Esophagus muscularis mucosa (tissue), 4 donors: ENCODE data around the gene DSCAM. TPM values are rescaled to one million over a fixed set of nuclear protein-coding genes. Genes with fewer than 3 reads are reported as not detected.
A peak's percentile ranks its signal among the peaks of the same experiment; 100 is the strongest.

Source experiments
- DNase-seq: peaks from one replicate; pipeline ENCODE4 v3.0.0-alpha.2; 2017; ENCODE audit errors: extremely low spot score
- H3K27ac ChIP-seq, 4 donors: fragments of 200-600 bp; sonication (generic); replicated peaks in 1 of 4; 1 replicate in 3 of 4; 2 replicates in 1 of 4; pipeline ENCODE4 v1.5.1; 2016 to 2019; ENCODE audit warnings: mild to moderate bottlenecking in 1 of 4
- H3K27me3 ChIP-seq, 4 donors: fragments of 200-600 bp; sonication (generic); one replicate each; pipeline versions ENCODE4 v1.5.1 to v1.6.0; 2016 to 2019
- H3K36me3 ChIP-seq, 4 donors: fragments of 200-600 bp; sonication (generic); one replicate each; pipeline ENCODE4 v1.5.1; 2016 to 2019
- H3K4me1 ChIP-seq, 4 donors: fragments of 200-600 bp; sonication (generic); one replicate each; pipeline ENCODE4 v1.5.1; 2016 to 2019
- H3K4me3 ChIP-seq, 4 donors: fragments of 200-600 bp; sonication (generic); 1 replicate in 2 of 4; 2 replicates in 2 of 4; pipeline ENCODE4 v1.5.1; 2016 to 2019; ENCODE audit warnings: mild to moderate bottlenecking in 4 of 4, moderate library complexity in 1 of 4
- H3K9me3 ChIP-seq, 4 donors: fragments of 200-600 bp; sonication (generic); 1 replicate in 3 of 4; 2 replicates in 1 of 4; pipeline ENCODE4 v1.5.1; 2016 to 2019
- EP300 ChIP-seq: sonication (generic); formaldehyde crosslinking; IDR thresholded peaks from one replicate; pipeline ENCODE4 v1.6.1; 2017; ENCODE audit warnings: antibody characterized with exemption
- POLR2A ChIP-seq: fragments of 450-650 bp; IDR thresholded peaks from one replicate; pipeline ENCODE4 v1.6.1; 2017; ENCODE audit warnings: antibody characterized with exemption, moderate library complexity, mild to moderate bottlenecking, low read depth
- POLR2AphosphoS5 ChIP-seq, 2 donors: sonication (generic); formaldehyde crosslinking; IDR thresholded peaks; one replicate each; pipeline ENCODE4 v1.6.1; 2017; ENCODE audit warnings: antibody characterized with exemption in 2 of 2
- WGBS: methylation state at CpG from one replicate; pipeline ENCODE4 v1.1.5; 2018; 5-methylcytosine and 5-hydroxymethylcytosine counted together
- intact Hi-C: fragments of 100-400 bp; cut with DNase I; formaldehyde crosslinking; loops from one replicate; pipeline ENCODE4 v1.15.1; 2023
- total RNA-seq, 4 donors: library from RNA; depleted of rRNA; stranded (reverse); fragments of >200 nt; gene quantifications; one replicate each; pipeline versions ENCODE4 v1.1.0 to v1.2.1, GENCODE V29; 2016
- TF ChIP-seq, protein P1 (sequence below), 3 experiments: fragments of 200-600 bp in 2 of 3; fragments of 450-650 bp in 1 of 3; sonication (generic) in 2 of 3; IDR thresholded peaks; one replicate each; pipeline ENCODE4 v1.5.1; 2017 to 2019; ENCODE audit warnings: antibody characterized with exemption in 3 of 3, mild to moderate bottlenecking in 2 of 3, moderate library complexity in 1 of 3

DSCAM gene
- total RNA-seq, 4 donors from 2014 or later: 0.06 to 0.42 (median 0.17) TPM; not detected in 1

DNA sequence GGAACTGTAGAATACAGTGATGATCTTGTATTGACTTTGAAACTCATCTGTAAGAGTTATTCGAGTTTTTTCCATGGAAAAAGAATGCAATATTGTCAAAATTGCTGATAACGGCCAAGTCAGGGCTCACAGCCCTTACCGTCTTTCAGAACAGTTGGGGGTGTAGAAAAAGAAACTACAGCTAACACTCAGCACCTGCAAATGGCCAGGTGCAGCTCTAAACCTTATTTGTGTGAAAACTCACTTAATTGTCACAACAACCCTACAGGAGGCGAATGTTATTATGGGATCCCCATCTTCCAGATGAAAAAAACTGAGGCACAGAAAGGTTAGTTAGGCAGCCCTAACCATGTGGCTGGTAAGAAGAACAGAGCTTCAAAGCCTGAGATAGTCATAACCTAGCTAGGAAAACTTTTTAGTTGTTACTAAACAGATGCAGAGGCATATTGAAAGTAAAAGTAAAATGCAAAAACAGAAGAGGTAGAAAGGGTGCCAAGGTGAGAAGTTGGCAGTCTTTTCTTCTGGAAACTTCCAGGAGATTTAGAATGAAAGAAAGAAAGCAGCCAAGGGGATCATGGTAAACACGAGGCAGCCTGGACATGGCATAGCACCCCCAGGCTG lies 76.4 kb downstream of the DSCAM start:
- Histone ChIP-seq H3K4me1 (no peaks in the 10 kb centered on the region), H3K27ac (no peak overlapping the region), H3K27me3 (peaks cover 0 to 13% (median 0%) of the 10 kb centered on the region in 4 donors), H3K4me3 (no peak overlapping the region), H3K9me3 (no peaks in the 10 kb centered on the region), H3K36me3 (no peaks in the 10 kb centered on the region)
- no peak for TF ChIP-seq POLR2A
- no peak for TF ChIP-seq EP300
- TF ChIP-seq, protein P1, sequence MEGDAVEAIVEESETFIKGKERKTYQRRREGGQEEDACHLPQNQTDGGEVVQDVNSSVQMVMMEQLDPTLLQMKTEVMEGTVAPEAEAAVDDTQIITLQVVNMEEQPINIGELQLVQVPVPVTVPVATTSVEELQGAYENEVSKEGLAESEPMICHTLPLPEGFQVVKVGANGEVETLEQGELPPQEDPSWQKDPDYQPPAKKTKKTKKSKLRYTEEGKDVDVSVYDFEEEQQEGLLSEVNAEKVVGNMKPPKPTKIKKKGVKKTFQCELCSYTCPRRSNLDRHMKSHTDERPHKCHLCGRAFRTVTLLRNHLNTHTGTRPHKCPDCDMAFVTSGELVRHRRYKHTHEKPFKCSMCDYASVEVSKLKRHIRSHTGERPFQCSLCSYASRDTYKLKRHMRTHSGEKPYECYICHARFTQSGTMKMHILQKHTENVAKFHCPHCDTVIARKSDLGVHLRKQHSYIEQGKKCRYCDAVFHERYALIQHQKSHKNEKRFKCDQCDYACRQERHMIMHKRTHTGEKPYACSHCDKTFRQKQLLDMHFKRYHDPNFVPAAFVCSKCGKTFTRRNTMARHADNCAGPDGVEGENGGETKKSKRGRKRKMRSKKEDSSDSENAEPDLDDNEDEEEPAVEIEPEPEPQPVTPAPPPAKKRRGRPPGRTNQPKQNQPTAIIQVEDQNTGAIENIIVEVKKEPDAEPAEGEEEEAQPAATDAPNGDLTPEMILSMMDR (IDR thresholded peaks at IDR 0.05): no peak
- no peak for TF ChIP-seq POLR2AphosphoS5 (IDR thresholded peaks at IDR 0.05)
- 86% methylated on average over 5 of the region's 5 CpGs for WGBS
- intact Hi-C loops: no loop called here
- peak; percentile 77 for DNase-seq

DNA sequence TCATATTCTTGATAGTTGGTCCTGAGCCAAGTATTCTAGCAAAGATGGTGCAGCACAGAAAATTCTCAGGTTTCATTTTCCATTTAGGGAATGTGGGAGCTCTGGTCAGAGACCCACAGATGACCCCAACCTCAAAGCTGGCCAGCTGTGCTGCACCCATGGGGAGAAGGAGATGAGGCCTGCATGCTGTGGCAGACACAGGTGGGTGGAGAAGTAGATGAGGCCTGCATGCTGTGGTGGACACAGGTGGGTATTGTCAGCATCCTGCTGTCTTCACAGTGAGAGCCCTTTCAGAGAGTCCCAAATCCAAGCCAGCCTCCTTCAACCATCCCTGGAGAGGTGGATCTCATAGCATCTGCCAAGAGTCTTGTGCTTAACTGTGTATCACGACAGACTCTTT lies 77.7 kb downstream of the DSCAM start:
- WGBS: 85% methylated on average over 1 of the region's 1 CpG
- intact Hi-C loops: no loop called here
- peaks cover 0 to 22% (median 0%) of the 10 kb centered on the region in 4 donors for H3K27me3 ChIP-seq
- H3K36me3 ChIP-seq: no peaks in the 10 kb centered on the region
- no peaks in the 10 kb centered on the region for H3K9me3 ChIP-seq
- DNase-seq: peak; percentile 86
- no peak overlapping the region for H3K27ac ChIP-seq
- H3K4me1 ChIP-seq: no peaks in the 10 kb centered on the region
- no peak overlapping the region for H3K4me3 ChIP-seq
- TF ChIP-seq, protein P1 (IDR thresholded peaks at IDR 0.05): no peak
- TF ChIP-seq POLR2A (no peak), EP300 (no peak), POLR2AphosphoS5 (IDR thresholded peaks at IDR 0.05) (no peak)

DNA sequence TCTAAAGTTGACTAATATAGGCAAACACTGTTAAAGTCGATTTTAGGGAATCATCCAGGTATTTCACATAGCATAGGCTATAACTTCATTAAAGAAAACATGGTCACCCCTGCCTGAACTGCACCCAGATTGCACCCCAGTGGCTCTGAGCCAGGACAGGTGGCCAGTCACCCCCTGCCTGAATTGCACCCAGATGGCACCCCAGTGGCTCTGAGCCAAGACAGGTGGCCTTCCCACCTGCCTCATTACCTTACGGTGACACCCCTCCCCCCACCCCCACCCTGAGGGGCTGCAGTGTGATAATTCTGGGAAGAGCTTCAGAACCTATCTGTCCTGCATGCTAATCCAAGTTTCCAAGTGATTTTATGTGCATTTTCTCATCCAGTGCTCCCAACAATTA lies 78.9 kb downstream of the DSCAM start:
- WGBS: 69% methylated on average over 2 of the region's 2 CpGs
- DNase-seq: no peak
- Histone ChIP-seq H3K27me3 (peaks cover 0 to 22% (median 0%) of the 10 kb centered on the region in 4 donors), H3K4me1 (no peaks in the 10 kb centered on the region), H3K4me3 (no peak overlapping the region), H3K9me3 (no peaks in the 10 kb centered on the region), H3K27ac (no peak overlapping the region), H3K36me3 (no peaks in the 10 kb centered on the region)
- intact Hi-C loops: no loop called here
- TF ChIP-seq, protein P1 (IDR thresholded peaks at IDR 0.05): no peak
- TF ChIP-seq POLR2AphosphoS5 (IDR thresholded peaks at IDR 0.05) (no peak), EP300 (no peak)

DNA sequence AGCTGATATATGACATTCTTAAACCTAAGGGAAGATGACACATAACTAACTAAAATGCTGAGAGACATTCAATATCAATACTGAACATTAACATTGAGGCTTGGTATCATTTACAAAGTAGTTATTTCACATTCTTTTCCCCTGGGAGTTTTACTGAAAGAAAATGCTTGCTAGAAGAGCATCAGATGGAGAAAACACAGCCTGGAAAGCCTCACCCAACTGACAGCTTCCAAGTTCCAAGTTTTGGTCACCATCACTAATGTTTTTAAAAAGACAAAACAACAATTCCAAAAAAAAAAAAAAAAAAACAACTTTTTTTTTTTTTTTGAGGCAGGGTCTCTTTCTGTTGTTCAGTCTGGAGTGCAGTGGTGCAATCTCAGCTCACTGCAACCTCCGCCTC lies 80.6 kb downstream of the DSCAM start:
- no peak for DNase-seq
- H3K4me3 ChIP-seq: no peak overlapping the region
- H3K4me1 ChIP-seq: no peaks in the 10 kb centered on the region
- no peaks in the 10 kb centered on the region for H3K36me3 ChIP-seq
- no peak for TF ChIP-seq EP300
- TF ChIP-seq POLR2AphosphoS5 (IDR thresholded peaks at IDR 0.05): no peak
- TF ChIP-seq POLR2A: no peak
- TF ChIP-seq, protein P1 (IDR thresholded peaks at IDR 0.05): no peak
- H3K27me3 ChIP-seq: peaks cover 0 to 12% (median 0%) of the 10 kb centered on the region in 4 donors
- no peak overlapping the region for H3K27ac ChIP-seq
- WGBS: 82% methylated on average over 1 of the region's 1 CpG
- H3K9me3 ChIP-seq: no peaks in the 10 kb centered on the region
- intact Hi-C loops: no loop called here

DNA sequence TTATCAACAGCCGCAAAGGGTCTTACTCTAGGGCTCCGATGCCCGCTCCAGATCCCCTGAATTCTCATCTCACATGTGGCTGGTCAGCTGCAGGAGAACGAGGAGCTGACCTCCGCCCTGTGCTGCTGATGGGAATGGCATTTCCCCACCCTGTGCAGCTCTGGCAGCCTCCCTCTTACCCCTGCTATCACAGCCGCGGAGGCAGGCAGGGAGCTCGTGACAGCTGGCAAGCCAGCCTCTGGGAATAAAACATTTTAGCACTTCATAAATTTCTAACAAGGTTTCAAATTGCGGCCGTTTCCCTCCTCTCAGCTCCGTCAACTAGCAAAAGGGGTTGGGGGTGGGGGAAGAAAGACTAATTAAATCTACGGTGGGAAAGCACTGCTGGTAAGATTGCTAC lies 81.1 kb downstream of the DSCAM start:
- no peak for DNase-seq
- no peaks in the 10 kb centered on the region for H3K4me1 ChIP-seq
- no peak overlapping the region for H3K27ac ChIP-seq
- no peaks in the 10 kb centered on the region for H3K36me3 ChIP-seq
- intact Hi-C loops: no loop called here
- TF ChIP-seq, protein P1 (IDR thresholded peaks at IDR 0.05): no peak
- TF ChIP-seq POLR2A (no peak), POLR2AphosphoS5 (IDR thresholded peaks at IDR 0.05) (no peak), EP300 (no peak)
- no peak overlapping the region for H3K4me3 ChIP-seq
- no peaks in the 10 kb centered on the region for H3K9me3 ChIP-seq
- H3K27me3 ChIP-seq: peaks cover 0 to 16% (median 0%) of the 10 kb centered on the region in 4 donors
- 11% methylated on average over 7 of the region's 12 CpGs for WGBS
